Measurements from ENCODE around the gene SDC4. TPM values are rescaled to one million over a fixed set of nuclear protein-coding genes. Genes with fewer than 3 reads are reported as not detected.

The SDC4 gene
- total RNA-seq, 1 experiment from 2014 or later = 100 TPM

DNA sequence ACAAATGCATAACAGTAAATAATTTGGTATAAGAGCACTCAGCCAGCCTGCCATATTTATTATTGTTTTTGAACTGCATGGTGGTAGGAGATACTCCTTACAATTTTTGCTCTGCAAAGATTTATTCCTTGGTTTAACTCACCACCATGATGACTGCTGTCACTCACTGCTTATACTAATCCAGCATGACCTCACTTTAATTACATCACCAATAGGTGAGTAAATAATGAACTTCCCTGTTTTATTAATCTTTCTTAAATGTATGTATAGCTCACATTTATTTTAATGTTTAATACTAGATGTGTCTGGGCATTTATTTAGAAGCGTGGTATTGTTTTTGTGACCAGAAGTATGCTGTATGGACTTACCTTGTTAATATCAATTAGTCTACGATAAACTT is 42.7 kb upstream of the SDC4 start:
- intact Hi-C loops (cut with micrococcal nuclease) = no loop called here
- no peaks in the 10 kb centered on the region for H3K9me3 ChIP-seq (ENCODE audit: control insufficient read depth in 1 of 2, insufficient read depth in 1 of 2, low read depth in 1 of 2, low read length in 2 of 2)
- no peaks in the 10 kb centered on the region for H3K27me3 ChIP-seq (ENCODE audit: insufficient read depth, low read length)
- H3K4me3 ChIP-seq (replicated peaks in 1 of 2; ENCODE audit: low read depth in 1 of 2, low read length in 2 of 2) = no peak overlapping the region
- ATAC-seq (no peak), DNase-seq (ENCODE audit: low read depth, low spot score) (no peak)
- ChIA-PET CTCF (interaction anchor here (2.5 kb wide), 1 partner anchor 17 kb away, joined by 10 read pairs; no protein-coding TSS in a partner anchor), POLR2A (no interaction called here), RAD21 (ENCODE audit: low non-redundant PET in 1 of 2, low total read pairs in 2 of 2, uncharacterized antibody in 2 of 2, unreplicated experiment in 2 of 2) (no interaction called here)
- H2AFZ ChIP-seq (ENCODE audit: low read depth, low read length, poor library complexity, severe bottlenecking) = no peak overlapping the region
- BruUV-seq (replicated peaks) = no TSS peak
- H3K4me1 ChIP-seq (ENCODE audit: control insufficient read depth in 1 of 2, insufficient read depth in 2 of 2, low read length in 2 of 2) = no peaks in the 10 kb centered on the region
- H3K79me2 ChIP-seq (ENCODE audit: insufficient read depth, low read length) = no peaks in the 10 kb centered on the region
- no peaks in the 10 kb centered on the region for H3K36me3 ChIP-seq (ENCODE audit: control insufficient read depth in 1 of 2, insufficient read depth in 2 of 2, low read length in 2 of 2)
- no peak for TF ChIP-seq YY1 (IDR thresholded peaks at IDR 0.05; ENCODE audit: extremely low read depth, insufficient replicate concordance, low read depth, low read length)
- H3K9ac ChIP-seq (ENCODE audit: low read length) = no peak overlapping the region
- H3K9me2 ChIP-seq (ENCODE audit: insufficient read depth) = no peaks in the 10 kb centered on the region
- H4K20me1 ChIP-seq (ENCODE audit: insufficient read depth) = no peaks in the 10 kb centered on the region
- no peak overlapping the region for H3K4me2 ChIP-seq (ENCODE audit: low read length)
- H3K27ac ChIP-seq (ENCODE audit: low read depth, low read length) = no peak overlapping the region

GRCh38 chr20:45387274-45387673 is 39.0 kb upstream of the SDC4 start:
- Histone ChIP-seq H3K4me1 (ENCODE audit: control insufficient read depth in 1 of 2, insufficient read depth in 2 of 2, low read length in 2 of 2) (no peaks in the 10 kb centered on the region), H3K9ac (ENCODE audit: low read length) (no peak overlapping the region), H2AFZ (ENCODE audit: low read depth, low read length, poor library complexity, severe bottlenecking) (no peak overlapping the region), H3K36me3 (ENCODE audit: control insufficient read depth in 1 of 2, insufficient read depth in 2 of 2, low read length in 2 of 2) (no peaks in the 10 kb centered on the region), H4K20me1 (ENCODE audit: insufficient read depth) (no peaks in the 10 kb centered on the region), H3K9me3 (ENCODE audit: control insufficient read depth in 1 of 2, insufficient read depth in 1 of 2, low read depth in 1 of 2, low read length in 2 of 2) (no peaks in the 10 kb centered on the region), H3K4me3 (replicated peaks in 1 of 2; ENCODE audit: low read depth in 1 of 2, low read length in 2 of 2) (no peak overlapping the region), H3K9me2 (ENCODE audit: insufficient read depth) (no peaks in the 10 kb centered on the region), H3K27me3 (ENCODE audit: insufficient read depth, low read length) (no peaks in the 10 kb centered on the region), H3K27ac (ENCODE audit: low read depth, low read length) (no peak overlapping the region), H3K4me2 (ENCODE audit: low read length) (no peak overlapping the region), H3K79me2 (ENCODE audit: insufficient read depth, low read length) (no peaks in the 10 kb centered on the region)
- RAD21 ChIA-PET (ENCODE audit: low non-redundant PET in 1 of 2, low total read pairs in 2 of 2, uncharacterized antibody in 2 of 2, unreplicated experiment in 2 of 2) = no interaction called here
- DNase-seq (ENCODE audit: low read depth, low spot score) (no peak), ATAC-seq (no peak)
- CTCF ChIA-PET = interaction anchor here (2.5 kb wide), 1 partner anchor 13 kb away, joined by 6 read pairs; no protein-coding TSS in a partner anchor
- POLR2A ChIA-PET = interaction anchor here (1.2 kb wide), 1 partner anchor 19 kb away, joined by 3 read pairs; no protein-coding TSS in a partner anchor
- BruUV-seq (replicated peaks) = no TSS peak
- intact Hi-C loops (cut with micrococcal nuclease) = no loop called here
- TF ChIP-seq EZH2phosphoT487 (IDR thresholded peaks at IDR 0.05; ENCODE audit: borderline replicate concordance) (no peak), RAD21 (IDR thresholded peaks at IDR 0.05; ENCODE audit: low read depth) (no peak), ZNF274 (IDR thresholded peaks at IDR 0.05; ENCODE audit: low read depth, low read length) (no peak), ELF1 (IDR thresholded peaks at IDR 0.05; ENCODE audit: borderline replicate concordance, low read depth) (no peak), CTCF (IDR thresholded peaks at IDR 0.05 in 2 of 3, conservative IDR thresholded peaks at IDR 0.05 in 1 of 3; ENCODE audit: borderline replicate concordance in 1 of 3, insufficient read depth in 1 of 3, low read depth in 2 of 3, low read length in 2 of 3) (no peak), CEBPB (IDR thresholded peaks at IDR 0.05; ENCODE audit: low read depth) (no peak), CBX3 (IDR thresholded peaks at IDR 0.05; ENCODE audit: low read depth) (no peak), POLR2AphosphoS5 (IDR thresholded peaks at IDR 0.05; ENCODE audit: low read depth, low read length) (no peak), YY1 (IDR thresholded peaks at IDR 0.05; ENCODE audit: extremely low read depth, insufficient replicate concordance, low read depth, low read length) (no peak), MAX (IDR thresholded peaks at IDR 0.05) (no peak), EGR1 (IDR thresholded peaks at IDR 0.05; ENCODE audit: low read depth) (no peak)
- TF ChIP-seq, protein P1, sequence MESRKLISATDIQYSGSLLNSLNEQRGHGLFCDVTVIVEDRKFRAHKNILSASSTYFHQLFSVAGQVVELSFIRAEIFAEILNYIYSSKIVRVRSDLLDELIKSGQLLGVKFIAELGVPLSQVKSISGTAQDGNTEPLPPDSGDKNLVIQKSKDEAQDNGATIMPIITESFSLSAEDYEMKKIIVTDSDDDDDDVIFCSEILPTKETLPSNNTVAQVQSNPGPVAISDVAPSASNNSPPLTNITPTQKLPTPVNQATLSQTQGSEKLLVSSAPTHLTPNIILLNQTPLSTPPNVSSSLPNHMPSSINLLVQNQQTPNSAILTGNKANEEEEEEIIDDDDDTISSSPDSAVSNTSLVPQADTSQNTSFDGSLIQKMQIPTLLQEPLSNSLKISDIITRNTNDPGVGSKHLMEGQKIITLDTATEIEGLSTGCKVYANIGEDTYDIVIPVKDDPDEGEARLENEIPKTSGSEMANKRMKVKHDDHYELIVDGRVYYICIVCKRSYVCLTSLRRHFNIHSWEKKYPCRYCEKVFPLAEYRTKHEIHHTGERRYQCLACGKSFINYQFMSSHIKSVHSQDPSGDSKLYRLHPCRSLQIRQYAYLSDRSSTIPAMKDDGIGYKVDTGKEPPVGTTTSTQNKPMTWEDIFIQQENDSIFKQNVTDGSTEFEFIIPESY (IDR thresholded peaks at IDR 0.05; ENCODE audit: extremely low read depth, insufficient replicate concordance, low read length) = no peak

All from HCT116 (cell line).